Measurements from ENCODE around the gene MAD1L1.

DNA sequence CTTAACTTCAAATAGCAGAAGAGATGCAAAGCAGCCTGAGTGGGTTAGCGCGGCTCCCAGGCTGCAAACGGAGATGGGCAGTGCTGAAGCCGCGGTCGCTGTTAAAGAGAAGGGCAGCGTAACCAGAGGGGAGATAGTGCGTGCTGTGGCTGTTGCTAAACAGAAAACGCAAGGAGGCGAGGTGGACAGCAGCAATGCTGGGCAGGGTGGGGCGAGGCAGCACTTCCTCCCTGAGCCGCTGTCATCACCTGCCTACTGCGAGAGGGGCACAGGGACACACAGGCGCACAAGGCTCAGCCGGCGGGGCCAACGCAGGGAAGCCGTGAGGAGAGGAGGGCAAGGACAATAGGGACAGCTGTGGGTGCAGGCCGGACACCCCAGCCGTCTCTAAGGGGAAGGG is 137.3 kb downstream of the MAD1L1 start:
- TF ChIP-seq CTCF (IDR thresholded peaks at IDR 0.05 in 8 of 11, conservative IDR thresholded peaks at IDR 0.05 in 3 of 11), result no peak
- no peak for TF ChIP-seq POLR2A (IDR thresholded peaks at IDR 0.05)
